WTC11 (cell line): ENCODE data around the gene RHBDL2.

Experiments
- AR ChIP-seq: fragments of 250-450 bp; sonication (Bioruptor Pico); IDR thresholded peaks from 2 replicates; pipeline ENCODE4 v1.9.0; 2021; ENCODE audit warnings: mild to moderate bottlenecking
- CTCF ChIP-seq: fragments of 200-600 bp; IDR thresholded peaks from 2 replicates; pipeline ENCODE4 v1.8.0; 2022; ENCODE audit warnings: antibody characterized with exemption
- ETV6 ChIP-seq: sonication (generic); formaldehyde crosslinking; IDR thresholded peaks from 2 replicates; pipeline ENCODE4 v1.8.1; 2022; ENCODE audit warnings: mild to moderate bottlenecking, missing genetic modification reagents
- FOXP1 ChIP-seq: sonication (generic); formaldehyde crosslinking; IDR thresholded peaks from 2 replicates; pipeline ENCODE4 v1.8.0; 2022; ENCODE audit warnings: missing genetic modification reagents, mild to moderate bottlenecking, moderate library complexity, borderline replicate concordance
- FOXP4 ChIP-seq: sonication (generic); formaldehyde crosslinking; IDR thresholded peaks from 2 replicates; pipeline ENCODE4 v1.8.0; 2022; ENCODE audit warnings: mild to moderate bottlenecking, missing genetic modification reagents
- SP1 ChIP-seq: sonication (generic); formaldehyde crosslinking; conservative IDR thresholded peaks from 2 replicates; pipeline ENCODE4 v1.8.1; 2022; ENCODE audit warnings: missing genetic modification reagents
- TEAD4 ChIP-seq: sonication (generic); formaldehyde crosslinking; IDR thresholded peaks from 2 replicates; pipeline ENCODE4 v1.8.0; 2022; ENCODE audit warnings: mild to moderate bottlenecking, missing genetic modification reagents
- ZBTB21 ChIP-seq: sonication (generic); formaldehyde crosslinking; IDR thresholded peaks from 2 replicates; pipeline ENCODE4 v1.8.1; 2023; ENCODE audit warnings: mild to moderate bottlenecking, missing genetic modification reagents, borderline replicate concordance

- TF ChIP-seq FOXP4, result no peak
- TF ChIP-seq ETV6, result no peak
- TF ChIP-seq TEAD4 (CRISPR knock-in tag), result no peak
- TF ChIP-seq CTCF, result no peak
- no peak for TF ChIP-seq FOXP1
- no peak for TF ChIP-seq SP1
- no peak for TF ChIP-seq ZBTB21
- TF ChIP-seq AR (CRISPR knock-in tag), result no peak
These were observed 74.4 kb downstream of the RHBDL2 start for GRCh38 chr1:38867208-38867607.
